ENCODE data around the gene KLHL21. TPM values are rescaled to one million over a fixed set of nuclear protein-coding genes. Genes with fewer than 3 reads are reported as not detected.
"Not testable (repeated sequence)": the region's sequence is repeated elsewhere in the genome, so short reads cannot be mapped to it uniquely, and the experiment has no call there.

The KLHL21 gene
- 17.2 TPM for polyA plus RNA-seq (2013, experiment 1 of 2; ENCODE audit: insufficient read length)
- polyA plus RNA-seq (2013, experiment 2 of 2; ENCODE audit: insufficient read length): 16.0 TPM

- peak; percentile 93 for DNase-seq
Observed at GRCh38 chr1:6602669-6603237, at the start of gene KLHL21. Gene KLHL21, minus strand, starts transcription at chr1:6602869. Its CDS starts 52 bp downstream, at chr1:6602817.

GRCh38 chr1:6651909-6652308 lies 49.2 kb upstream of the KLHL21 start:
- no peak for DNase-seq

- no peak for DNase-seq
Observed at GRCh38 chr1:6648556-6648955, 45.9 kb upstream of the KLHL21 start.

- peak; percentile 59 for DNase-seq
Observed at GRCh38 chr1:6646499-6647148, 44.0 kb upstream of the KLHL21 start.

GRCh38 chr1:6645018-6645417 lies 42.3 kb upstream of the KLHL21 start:
- DNase-seq: no peak

GRCh38 chr1:6640867-6641266 lies 38.2 kb upstream of the KLHL21 start:
- not testable (repeated sequence) for DNase-seq

- DNase-seq: peak; percentile 42
Observed at GRCh38 chr1:6638226-6638625, 35.6 kb upstream of the KLHL21 start.

GRCh38 chr1:6637770-6638169 lies 35.1 kb upstream of the KLHL21 start:
- no peak for DNase-seq

- not testable (repeated sequence) for DNase-seq
Observed at GRCh38 chr1:6636778-6637177, 34.1 kb upstream of the KLHL21 start.

GRCh38 chr1:6635910-6636760 lies 33.5 kb upstream of the KLHL21 start:
- peak; percentile 22 for DNase-seq

- DNase-seq: no peak
Observed at GRCh38 chr1:6635161-6635909, 32.7 kb upstream of the KLHL21 start.

- DNase-seq: peak; percentile 25
Observed at GRCh38 chr1:6634371-6635052, 31.8 kb upstream of the KLHL21 start.

- DNase-seq: no peak
Observed at GRCh38 chr1:6632588-6633514, 30.2 kb upstream of the KLHL21 start.

GRCh38 chr1:6631058-6631457 lies 28.4 kb upstream of the KLHL21 start:
- no peak for DNase-seq

- DNase-seq: no peak
Observed at GRCh38 chr1:6630027-6630426, 27.4 kb upstream of the KLHL21 start.

GRCh38 chr1:6628971-6629479 lies 26.4 kb upstream of the KLHL21 start:
- DNase-seq: no peak

GRCh38 chr1:6627841-6628545 lies 25.3 kb upstream of the KLHL21 start:
- no peak for DNase-seq

GRCh38 chr1:6627031-6627430 lies 24.4 kb upstream of the KLHL21 start:
- no peak for DNase-seq

GRCh38 chr1:6625584-6626149 lies 23.0 kb upstream of the KLHL21 start:
- DNase-seq: peak; percentile 74
